Adrenal gland (tissue), 5 donors: Measurements from ENCODE around the gene RGS6.

ENCODE experiments used
- CTCF ChIP-seq, 6 experiments: fragments of 450-650 bp in 4 of 6; fragments of 200-600 bp in 2 of 6; sonication (generic) in 1 of 6; IDR thresholded peaks; 1 replicate in 5 of 6; 2 replicates in 1 of 6; pipeline versions ENCODE4 v1.5.1 to v1.8.0; 2016 to 2021; ENCODE audit warnings: antibody characterized with exemption in 6 of 6, mild to moderate bottlenecking in 2 of 6, moderate library complexity in 1 of 6
- POLR2A ChIP-seq, 2 donors: fragments of 450-650 bp; IDR thresholded peaks; one replicate each; pipeline ENCODE4 v1.6.1; 2017; ENCODE audit warnings: antibody characterized with exemption in 2 of 2, mild to moderate bottlenecking in 2 of 2, moderate library complexity in 1 of 2
- donor health status: DM: no; HTN: no; CAD: no.

GRCh38 chr14:72146241-72146640 lies 214.0 kb downstream of the RGS6 start:
- no peak for TF ChIP-seq CTCF (IDR thresholded peaks at IDR 0.05)
- TF ChIP-seq POLR2A (IDR thresholded peaks at IDR 0.05): no peak
